DND-41 (cell line): ENCODE results near the gene TTLL7.

ENCODE experiments used
- CTCF ChIP-seq: IDR thresholded peaks from 2 replicates; pipeline ENCODE4 v1.5.1; 2012; ENCODE audit warnings: borderline replicate concordance, low read length, moderate library complexity, mild to moderate bottlenecking; ENCODE audit not compliant: poor library complexity, severe bottlenecking; ENCODE audit errors: extremely low read depth
- EZH2 ChIP-seq: IDR thresholded peaks from 3 replicates; pipeline ENCODE4 v1.6.1; 2012; ENCODE audit warnings: borderline replicate concordance, low read depth, mild to moderate bottlenecking, moderate library complexity, low read length, inconsistent platforms; ENCODE audit not compliant: severe bottlenecking

DNA sequence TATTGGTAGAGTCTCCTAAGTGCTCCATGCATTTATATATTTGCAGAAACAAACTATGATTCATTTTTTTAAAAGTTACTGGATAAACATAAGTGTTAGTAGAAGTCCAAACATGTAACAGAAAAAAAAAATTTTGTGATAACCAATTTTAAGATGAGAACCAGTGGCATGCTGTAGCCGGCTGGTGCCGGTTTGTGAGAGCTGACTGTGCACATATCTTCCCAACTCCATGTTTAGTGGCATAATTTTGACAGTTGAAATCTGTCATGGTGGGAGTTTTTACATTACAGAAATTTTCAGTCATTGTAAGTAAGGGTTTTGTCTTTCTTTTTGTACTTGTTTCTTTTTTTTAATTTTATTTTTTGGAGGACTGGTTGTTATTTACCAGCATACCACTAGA lies 141.2 kb downstream of the TTLL7 start:
- TF ChIP-seq CTCF (no peak), EZH2 (no peak)
